Calu3 (cell line): ENCODE results near the gene ISG20L2. TPM values are rescaled to one million over a fixed set of nuclear protein-coding genes. Genes with fewer than 3 reads are reported as not detected.

Source experiments
- BruUV-seq: library from RNA; stranded (reverse); fragments of 400-500 nt; replicated peaks from 2 replicates; lab custom pipeline; 2021; lab: Mats Ljungman, UMichigan
- CTCF ChIA-PET: fragments of 300-600 bp; sonication (Branson Sonifier 250); formaldehyde crosslinking; loops from one replicate; lab custom pipeline; 2022; ENCODE audit warnings: antibody characterized with exemption; lab: Charles Lee
- DNase-seq: peaks from one replicate; pipeline ENCODE4 v3.0.0; 2022
- H3K27ac Mint-ChIP-seq: one replicate; pipeline ENCODE4 v1.8.0; 2022; ENCODE audit warnings: mixed read lengths; ENCODE audit not compliant: unreplicated experiment
- H3K27me3 Mint-ChIP-seq: one replicate; pipeline ENCODE4 v1.8.0; 2022; ENCODE audit warnings: mixed read lengths; ENCODE audit not compliant: unreplicated experiment
- H3K36me3 Mint-ChIP-seq: one replicate; pipeline ENCODE4 v1.8.0; 2022; ENCODE audit warnings: mild to moderate bottlenecking, moderate library complexity, mixed read lengths; ENCODE audit not compliant: insufficient read depth, unreplicated experiment
- H3K4me1 Mint-ChIP-seq: one replicate; pipeline ENCODE4 v1.8.0; 2022; ENCODE audit warnings: mild to moderate bottlenecking, low read depth, mixed read lengths; ENCODE audit not compliant: unreplicated experiment
- H3K4me3 Mint-ChIP-seq: one replicate; pipeline ENCODE4 v1.8.0; 2022; ENCODE audit warnings: mild to moderate bottlenecking, low read depth, moderate library complexity, mixed read lengths; ENCODE audit not compliant: unreplicated experiment
- H3K9me3 Mint-ChIP-seq: one replicate; pipeline ENCODE4 v1.8.0; 2022; ENCODE audit warnings: low read depth, mixed read lengths; ENCODE audit not compliant: unreplicated experiment
- CTCF ChIP-seq: fragments of 200-600 bp; IDR thresholded peaks from one replicate; pipeline ENCODE4 v1.8.0; 2022; ENCODE audit warnings: antibody characterized with exemption; ENCODE audit not compliant: unreplicated experiment
- intact Hi-C: fragments of 100-400 bp; cut with micrococcal nuclease; formaldehyde crosslinking; loops from one replicate; pipeline ENCODE4 v1.10.0; 2022; ENCODE audit not compliant: unreplicated experiment
- total RNA-seq: library from RNA; stranded (reverse); gene quantifications from 2 replicates; pipeline ENCODE4 v1.2.3, GENCODE V29; 2022

The ISG20L2 gene
- total RNA-seq, 1 experiment from 2014 or later = 61.6 TPM

DNA sequence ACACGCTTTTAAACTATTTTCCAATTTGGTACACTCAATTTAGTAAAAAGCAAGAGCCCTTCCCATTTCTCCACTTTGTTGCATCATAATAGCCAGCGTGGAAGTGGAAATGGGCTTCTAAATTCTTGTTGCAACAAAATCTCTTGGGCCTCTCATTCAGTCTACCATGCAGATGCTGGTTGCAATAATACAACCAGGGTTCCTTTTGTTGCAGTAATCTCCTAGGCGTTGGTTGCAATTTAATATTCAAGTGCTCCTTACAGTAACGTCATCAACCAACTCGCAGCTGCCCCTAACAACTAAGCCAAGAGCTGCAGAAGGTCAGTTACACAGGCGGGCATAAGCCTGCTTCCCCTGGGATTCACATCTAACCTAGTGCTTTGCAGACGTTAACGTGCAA, 25.7 kb upstream of the ISG20L2 start:
- Mint-ChIP-seq H3K9me3 (no peaks in the 10 kb centered on the region), H3K4me3 (no peak overlapping the region), H3K4me1 (peaks cover 8% of the 10 kb centered on the region), H3K27ac (no peak overlapping the region), H3K36me3 (peaks cover 40% of the 10 kb centered on the region), H3K27me3 (no peaks in the 10 kb centered on the region)
- no peak for DNase-seq
- no TSS peak for BruUV-seq
- no peak for TF ChIP-seq CTCF
- CTCF ChIA-PET = interaction anchor here (0.6 to 0.8 kb wide), 2 partner anchors 8 to 29 kb away, joined by 3 read pairs; no protein-coding TSS in a partner anchor
- intact Hi-C loops = no loop called here

- DNase-seq = no peak
- intact Hi-C loops = loop anchor here (2.0 kb wide), 1 partner anchor 14 kb away; the partner anchor contains the start of gene PRCC
- CTCF ChIA-PET = interaction anchor here (0.9 to 2.0 kb wide), 2 partner anchors 12 to 25 kb away, joined by 4 to 9 read pairs; partner anchors contain the start of genes METTL25B and MRPL24
- Mint-ChIP-seq H3K4me1 (peaks cover 20% of the 10 kb centered on the region), H3K27ac (peak overlapping the region; percentile 22), H3K36me3 (peaks cover 52% of the 10 kb centered on the region), H3K9me3 (no peaks in the 10 kb centered on the region), H3K4me3 (peak overlapping the region; percentile 67), H3K27me3 (no peaks in the 10 kb centered on the region)
- BruUV-seq = no TSS peak
- no peak for TF ChIP-seq CTCF
Measured at GRCh38 chr1:156752843-156753482, 24.4 kb upstream of the ISG20L2 start.

DNA sequence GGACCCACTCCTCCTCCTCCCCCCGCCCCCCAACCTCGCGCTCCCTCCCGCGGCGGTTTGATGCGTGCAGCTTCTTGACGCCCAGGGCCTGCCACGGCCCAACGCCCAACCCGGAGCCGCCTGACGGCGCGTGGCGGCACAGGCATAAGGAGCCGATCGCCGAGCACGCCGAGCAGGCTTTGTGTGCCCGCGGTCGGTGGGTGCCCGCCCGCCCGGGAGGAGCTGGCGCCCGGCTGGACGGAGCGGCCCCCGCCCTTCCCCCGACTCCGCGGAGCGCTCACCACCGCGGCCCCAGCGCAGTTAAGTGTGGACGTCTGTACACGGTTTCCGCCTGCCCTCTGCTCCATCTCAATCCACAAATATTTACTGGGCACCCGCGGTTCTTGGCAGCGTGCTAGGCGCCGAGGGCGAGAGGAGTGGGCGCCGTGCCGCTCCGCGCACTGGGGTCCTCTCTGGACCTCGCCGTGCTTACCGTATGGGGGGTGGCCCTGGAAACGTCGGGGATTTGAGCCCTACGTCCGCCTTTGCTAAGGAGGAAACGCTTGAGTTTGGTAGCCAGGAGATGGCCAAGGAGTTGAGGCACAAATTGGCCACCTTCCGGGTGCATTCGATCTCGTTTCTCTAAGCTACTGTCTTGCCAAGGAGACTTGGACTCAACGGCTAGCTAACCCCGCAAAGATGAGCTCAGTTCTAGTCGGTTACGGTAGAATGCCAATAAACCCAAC, 23.4 kb upstream of the ISG20L2 start:
- intact Hi-C loops = loop anchor here (2.0 kb wide), 1 partner anchor 15 kb away; the partner anchor contains the start of gene PRCC
- BruUV-seq = no TSS peak
- DNase-seq = peak; percentile 98

GRCh38 chr1:156751451-156751756, 22.8 kb upstream of the ISG20L2 start, which contains the start of gene HDGF:
TSS of gene HDGF (minus strand) at chr1:156751675. CDS start at chr1:156751429, 246 bp downstream.
- no peaks in the 10 kb centered on the region for H3K9me3 Mint-ChIP-seq
- H3K4me3 Mint-ChIP-seq = peak within 1 kb of the TSS; percentile 67
- no peaks in the 10 kb centered on the region for H3K27me3 Mint-ChIP-seq
- CTCF ChIA-PET = interaction anchor here (0.6 to 2.0 kb wide), 8 partner anchors 10 to 529 kb away, joined by 3 to 17 read pairs (median 5); partner anchors contain the start of genes ISG20L2 and MRPL24
- peak; percentile 12 for TF ChIP-seq CTCF
- no peak for DNase-seq
- intact Hi-C loops = no loop called here
- H3K27ac Mint-ChIP-seq = peak within 1 kb of the TSS; percentile 93
- no TSS peak for BruUV-seq
- H3K36me3 Mint-ChIP-seq = peaks cover 66% of the 10 kb centered on the region
- H3K4me1 Mint-ChIP-seq = peaks cover 36% of the 10 kb centered on the region

More for the DNA sequence above, 23.4 kb upstream of the ISG20L2 start:
- Mint-ChIP-seq H3K4me1 (peaks cover 31% of the 10 kb centered on the region), H3K27me3 (no peaks in the 10 kb centered on the region), H3K36me3 (peaks cover 61% of the 10 kb centered on the region), H3K27ac (peak overlapping the region; percentile 93), H3K9me3 (no peaks in the 10 kb centered on the region), H3K4me3 (peak overlapping the region; percentile 67)
- CTCF ChIA-PET = interaction anchor here (0.6 to 2.0 kb wide), 10 partner anchors 11 to 528 kb away, joined by 3 to 17 read pairs (median 5); partner anchors contain the start of genes ISG20L2, METTL25B and MRPL24
- no peak for TF ChIP-seq CTCF
